Karpas-422 (cell line): Measurements from ENCODE around the gene SNX22. TPM values are rescaled to one million over a fixed set of nuclear protein-coding genes. Genes with fewer than 3 reads are reported as not detected.
A peak's percentile ranks its signal among the peaks of the same experiment; 100 is the strongest.

ENCODE experiments used
- DNase-seq: peaks from one replicate; pipeline ENCODE4 v3.0.0-alpha.2; 2015
- H2AFZ ChIP-seq: fragments of 200-600 bp; sonication (generic); 2 replicates; pipeline ENCODE4 v1.6.1; 2014; ENCODE audit warnings: antibody characterized with exemption, low read length, mixed read lengths
- H3K27ac ChIP-seq: fragments of 200-600 bp; sonication (generic); 2 replicates; pipeline ENCODE4 v1.5.1; 2014; ENCODE audit warnings: mild to moderate bottlenecking, low read length, moderate library complexity
- H3K27me3 ChIP-seq: fragments of 200-600 bp; sonication (generic); 2 replicates; pipeline ENCODE4 v1.6.1; 2014; ENCODE audit warnings: low read length, mixed read lengths
- H3K36me3 ChIP-seq: fragments of 200-600 bp; sonication (generic); 2 replicates; pipeline ENCODE4 v1.6.1; 2014; ENCODE audit warnings: low read length, mixed read lengths; ENCODE audit not compliant: insufficient read depth
- H3K4me1 ChIP-seq: fragments of 200-600 bp; sonication (generic); 2 replicates; pipeline ENCODE4 v1.6.1; 2014; ENCODE audit warnings: mild to moderate bottlenecking, low read length, mixed read lengths
- H3K4me2 ChIP-seq: fragments of 200-600 bp; sonication (generic); 2 replicates; pipeline ENCODE4 v1.6.1; 2014; ENCODE audit warnings: low read length, low read depth, mild to moderate bottlenecking; ENCODE audit not compliant: poor library complexity, severe bottlenecking
- H3K4me3 ChIP-seq: fragments of 200-600 bp; sonication (generic); 2 replicates; pipeline ENCODE4 v1.5.1; 2014; ENCODE audit warnings: mild to moderate bottlenecking, antibody characterized with exemption, low read length, mixed read lengths
- H3K79me2 ChIP-seq: fragments of 200-600 bp; sonication (generic); 2 replicates; pipeline ENCODE4 v1.6.1; 2014; ENCODE audit warnings: mild to moderate bottlenecking, low read length, mixed read lengths
- H3K9ac ChIP-seq: fragments of 200-600 bp; sonication (generic); 2 replicates; pipeline ENCODE4 v1.6.0; 2014; ENCODE audit warnings: low read length
- H3K9me2 ChIP-seq: fragments of 200-600 bp; sonication (generic), shearing (Covaris generic); replicated peaks from 2 replicates; pipeline ENCODE4 v1.6.0; 2014; ENCODE audit warnings: mild to moderate bottlenecking, low read length, moderate library complexity; ENCODE audit not compliant: insufficient read depth
- H3K9me3 ChIP-seq: fragments of 300-700, 200-600 bp; sonication (generic); 2 replicates; pipeline ENCODE4 v1.6.1; 2014; ENCODE audit warnings: low read length, mixed read lengths
- H4K20me1 ChIP-seq: fragments of 200-600 bp; sonication (generic); 2 replicates; pipeline ENCODE4 v1.6.1; 2014; ENCODE audit warnings: mild to moderate bottlenecking, antibody characterized with exemption, low read length, low read depth; ENCODE audit not compliant: insufficient read depth
- total RNA-seq: library from RNA; depleted of rRNA; stranded (reverse); fragments of >200 nt; shearing (Covaris generic); gene quantifications from 2 replicates; pipeline ENCODE4 v1.2.3, GENCODE V29; 2014; ENCODE audit warnings: low replicate concordance

Gene SNX22
- total RNA-seq, 1 experiment from 2014 or later = 51.5 TPM

GRCh38 chr15:64146885-64147681, 4.4 kb upstream of the SNX22 start:
- Histone ChIP-seq H3K4me1 (peaks cover 18% of the 10 kb centered on the region), H3K9ac (no peak overlapping the region), H3K27ac (no peak overlapping the region), H3K9me2 (no peaks in the 10 kb centered on the region), H3K4me3 (no peak overlapping the region), H3K27me3 (no peaks in the 10 kb centered on the region), H2AFZ (no peak overlapping the region), H3K4me2 (no peak overlapping the region), H3K9me3 (no peaks in the 10 kb centered on the region), H4K20me1 (no peaks in the 10 kb centered on the region), H3K79me2 (peaks cover 5% of the 10 kb centered on the region; the same call in 1 of the 2 replicates), H3K36me3 (no peaks in the 10 kb centered on the region; the same call in 1 of the 2 replicates)
- no peak for DNase-seq

GRCh38 chr15:64148168-64148567, 3.4 kb upstream of the SNX22 start:
- H2AFZ ChIP-seq = no peak overlapping the region
- no peaks in the 10 kb centered on the region for H3K27me3 ChIP-seq
- peaks cover 7% of the 10 kb centered on the region; the same call in 1 of the 2 replicates for H3K79me2 ChIP-seq
- no peak overlapping the region for H3K27ac ChIP-seq
- H3K36me3 ChIP-seq = no peaks in the 10 kb centered on the region; the same call in 1 of the 2 replicates
- no peaks in the 10 kb centered on the region for H3K9me2 ChIP-seq
- no peak overlapping the region for H3K4me2 ChIP-seq
- no peak overlapping the region for H3K4me3 ChIP-seq
- no peaks in the 10 kb centered on the region for H4K20me1 ChIP-seq
- H3K9ac ChIP-seq = no peak overlapping the region
- no peak for DNase-seq
- H3K4me1 ChIP-seq = peaks cover 26% of the 10 kb centered on the region
- no peaks in the 10 kb centered on the region for H3K9me3 ChIP-seq

DNA sequence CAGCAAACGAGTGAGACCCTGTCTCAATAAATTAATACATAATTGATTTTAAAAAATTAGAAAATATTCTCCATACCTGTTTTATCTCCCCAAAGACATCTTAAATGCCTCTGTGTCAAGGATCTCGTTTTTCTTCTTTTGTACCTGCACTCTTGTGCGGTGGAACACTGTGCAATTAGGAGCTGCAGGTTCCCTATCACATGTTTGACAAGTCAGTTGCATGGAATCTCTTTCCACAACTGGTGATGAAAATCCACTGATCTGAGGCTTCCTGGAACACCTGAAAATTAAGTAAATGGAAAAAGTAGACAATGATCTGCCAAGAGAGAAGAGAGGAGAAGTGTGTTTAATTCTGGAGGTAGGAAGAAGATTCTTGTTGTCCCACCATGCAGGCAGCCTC, 3.0 kb upstream of the SNX22 start:
- Histone ChIP-seq H3K27me3 (no peaks in the 10 kb centered on the region), H3K9me2 (no peaks in the 10 kb centered on the region), H3K9ac (no peak overlapping the region), H4K20me1 (no peaks in the 10 kb centered on the region; the same call in 1 of the 2 replicates), H3K79me2 (peaks cover 7% of the 10 kb centered on the region; the same call in 1 of the 2 replicates), H3K4me1 (peaks cover 29% of the 10 kb centered on the region), H3K27ac (no peak overlapping the region), H3K9me3 (no peaks in the 10 kb centered on the region), H3K4me3 (no peak overlapping the region), H2AFZ (no peak overlapping the region), H3K36me3 (no peaks in the 10 kb centered on the region; the same call in 1 of the 2 replicates), H3K4me2 (no peak overlapping the region)
- no peak for DNase-seq

DNA sequence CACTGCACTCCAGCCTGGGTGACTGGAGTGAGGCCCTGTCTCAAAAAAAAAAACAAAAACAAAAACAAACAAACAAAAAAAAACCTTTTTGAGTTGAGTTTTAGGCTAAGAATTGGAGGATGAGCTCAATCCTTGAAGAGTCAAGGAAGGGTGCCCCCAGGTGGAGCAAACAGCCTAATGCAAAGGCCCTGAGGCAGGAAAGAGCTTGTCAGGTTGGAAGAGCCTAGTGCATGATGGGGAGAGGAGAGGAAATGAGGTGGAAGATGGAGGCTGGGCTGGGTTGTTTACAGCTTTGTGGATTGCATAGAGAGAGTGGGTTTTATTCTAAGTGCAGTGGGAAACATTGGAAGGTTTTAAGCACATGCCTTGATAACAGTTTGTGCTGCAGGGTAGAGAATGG, 2.1 kb upstream of the SNX22 start:
- no peaks in the 10 kb centered on the region for H3K27me3 ChIP-seq
- H3K4me2 ChIP-seq = peak overlapping the region; percentile 22
- peaks cover 2% of the 10 kb centered on the region; the same call in 1 of the 2 replicates for H3K36me3 ChIP-seq
- H3K4me1 ChIP-seq = peaks cover 38% of the 10 kb centered on the region
- DNase-seq = peak; percentile 71
- H4K20me1 ChIP-seq = peaks cover 5% of the 10 kb centered on the region; the same call in 1 of the 2 replicates
- peaks cover 7% of the 10 kb centered on the region; the same call in 1 of the 2 replicates for H3K79me2 ChIP-seq
- H2AFZ ChIP-seq = no peak overlapping the region
- no peaks in the 10 kb centered on the region for H3K9me2 ChIP-seq
- peak overlapping the region; percentile 25; the same call in 1 of the 2 replicates for H3K9ac ChIP-seq
- H3K4me3 ChIP-seq = no peak overlapping the region
- peak overlapping the region; percentile 63 for H3K27ac ChIP-seq
- no peaks in the 10 kb centered on the region for H3K9me3 ChIP-seq

DNA sequence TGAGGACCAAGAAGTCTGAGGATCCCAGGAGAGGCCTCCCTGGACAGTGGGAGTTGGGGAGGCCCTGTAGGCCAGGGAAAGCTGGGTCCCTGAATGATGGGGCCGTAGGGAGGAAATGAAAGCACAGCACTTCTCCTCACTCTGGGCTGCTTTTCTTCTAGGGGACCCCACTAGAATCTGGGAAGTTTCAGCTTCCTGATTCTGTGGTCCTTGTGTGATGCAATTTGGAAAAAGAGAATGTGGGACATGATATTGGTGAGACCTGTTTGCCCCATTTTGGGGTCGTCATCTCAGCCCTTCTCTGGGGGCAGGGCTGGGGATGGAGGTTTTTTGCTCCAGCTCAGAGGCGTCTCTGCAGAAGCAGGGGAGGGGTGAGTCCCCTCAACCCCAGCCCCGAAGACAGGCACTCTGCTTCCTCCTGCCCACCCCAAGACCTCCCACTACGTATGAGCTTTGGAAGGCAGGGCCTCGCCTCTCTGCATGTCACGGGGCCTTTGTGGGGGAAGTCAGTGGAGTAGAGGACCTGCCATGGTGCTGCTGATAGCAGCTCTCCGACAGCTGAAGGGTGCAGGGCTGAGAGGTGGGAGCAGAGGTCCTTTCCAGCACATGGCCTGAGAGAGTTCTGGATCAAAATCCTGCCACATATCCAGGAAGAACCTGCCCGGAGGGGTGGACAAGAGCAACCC, 1.5 kb upstream of the SNX22 start:
- Histone ChIP-seq H3K79me2 (peaks cover 7% of the 10 kb centered on the region; the same call in 1 of the 2 replicates), H3K4me2 (peak overlapping the region; percentile 22), H3K36me3 (peaks cover 3% of the 10 kb centered on the region; the same call in 1 of the 2 replicates), H3K4me3 (no peak overlapping the region), H3K4me1 (peaks cover 39% of the 10 kb centered on the region), H3K9me3 (no peaks in the 10 kb centered on the region), H3K9me2 (no peaks in the 10 kb centered on the region), H3K27ac (peak overlapping the region; percentile 63), H3K27me3 (no peaks in the 10 kb centered on the region), H3K9ac (peak overlapping the region; percentile 25), H4K20me1 (peaks cover 5% of the 10 kb centered on the region; the same call in 1 of the 2 replicates), H2AFZ (no peak overlapping the region)
- DNase-seq = peak; percentile 50

DNA sequence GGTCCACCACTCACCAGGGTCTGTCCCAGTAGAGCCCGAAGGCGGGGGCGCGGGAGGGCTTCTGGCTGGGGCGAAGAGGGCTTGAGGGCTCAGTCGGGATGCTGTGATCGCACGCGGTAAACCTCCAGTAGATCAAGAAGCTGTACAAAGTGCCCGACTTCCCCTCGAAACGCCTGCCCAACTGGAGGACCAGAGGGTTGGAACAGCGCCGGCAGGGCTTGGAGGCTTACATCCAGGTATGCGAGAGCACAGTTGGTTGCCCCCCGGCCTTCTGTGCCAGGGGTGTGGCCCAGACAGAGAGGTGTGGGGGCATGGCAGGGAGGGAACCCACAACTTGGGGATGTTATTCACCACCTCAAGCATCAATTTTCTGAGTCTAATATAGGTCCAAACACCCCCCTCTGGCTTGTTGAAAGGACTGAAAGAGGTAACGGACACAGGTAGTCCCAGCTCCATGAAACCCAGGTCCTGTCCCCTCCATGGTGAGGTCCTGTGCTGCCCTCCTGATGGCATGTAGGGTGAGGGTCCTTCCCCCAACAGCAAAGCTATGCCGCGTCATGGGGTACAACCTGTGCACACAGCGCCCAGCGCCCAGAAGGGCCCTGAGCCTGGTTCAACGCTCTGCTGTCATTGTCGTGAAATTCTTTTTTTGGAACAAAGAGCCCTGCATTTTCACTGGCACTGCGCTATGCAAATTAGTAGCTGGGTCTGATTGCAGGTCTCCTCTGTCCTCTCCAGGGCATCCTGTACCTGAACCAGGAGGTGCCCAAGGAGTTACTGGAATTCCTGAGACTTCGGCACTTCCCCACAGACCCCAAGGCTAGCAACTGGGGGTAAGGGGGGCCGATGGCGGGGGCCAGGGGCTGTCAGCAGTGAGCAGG, 1.2 kb downstream of the SNX22 start:
- H4K20me1 ChIP-seq = peaks cover 11% of the 10 kb centered on the region; the same call in 1 of the 2 replicates
- peak overlapping the region; percentile 91 for H3K4me3 ChIP-seq
- H3K9me2 ChIP-seq = no peaks in the 10 kb centered on the region
- H3K4me1 ChIP-seq = peaks cover 49% of the 10 kb centered on the region
- H3K27me3 ChIP-seq = no peaks in the 10 kb centered on the region
- no peaks in the 10 kb centered on the region for H3K9me3 ChIP-seq
- peak; percentile 90 for DNase-seq
- H2AFZ ChIP-seq = peak overlapping the region; percentile 37; the same call in 1 of the 2 replicates
- H3K27ac ChIP-seq = peak overlapping the region; percentile 97
- peaks cover 17% of the 10 kb centered on the region; the same call in 1 of the 2 replicates for H3K36me3 ChIP-seq
- H3K79me2 ChIP-seq = peaks cover 7% of the 10 kb centered on the region; the same call in 1 of the 2 replicates
- H3K9ac ChIP-seq = peak overlapping the region; percentile 93
- peak overlapping the region; percentile 88 for H3K4me2 ChIP-seq

GRCh38 chr15:64153480-64154367, 2.2 kb downstream of the SNX22 start:
- Histone ChIP-seq H3K4me1 (peaks cover 58% of the 10 kb centered on the region), H3K9me3 (no peaks in the 10 kb centered on the region), H3K9me2 (no peaks in the 10 kb centered on the region), H3K36me3 (peaks cover 20% of the 10 kb centered on the region; the same call in 1 of the 2 replicates), H3K9ac (peak overlapping the region; percentile 93), H3K4me2 (peak overlapping the region; percentile 88), H3K4me3 (peak overlapping the region; percentile 91), H2AFZ (no peak overlapping the region), H3K27ac (peak overlapping the region; percentile 97), H3K79me2 (peaks cover 7% of the 10 kb centered on the region), H3K27me3 (no peaks in the 10 kb centered on the region), H4K20me1 (peaks cover 13% of the 10 kb centered on the region; the same call in 1 of the 2 replicates)
- DNase-seq = peak; percentile 98
